PC-3 (cell line): ENCODE results near the gene CPSF4L. TPM values are rescaled to one million over a fixed set of nuclear protein-coding genes. Genes with fewer than 3 reads are reported as not detected.

Experiments
- ATAC-seq: fragments of 200-7000 bp; cut with Tn5 transposase; 2 replicates; pipeline ENCODE4 v1.9.1; 2020; ENCODE audit warnings: mild to moderate bottlenecking, moderate library complexity
- BruUV-seq: library from RNA; stranded (reverse); fragments of 400-500 nt; replicated peaks from 2 replicates; lab custom pipeline; 2021; lab: Mats Ljungman, UMichigan
- CTCF ChIA-PET: fragments of 300-600 bp; sonication (Branson Sonifier 250); formaldehyde crosslinking; loops from one replicate; lab custom pipeline; 2022; ENCODE audit warnings: antibody characterized with exemption; lab: Charles Lee
- POLR2A ChIA-PET: fragments of 300-600 bp; sonication (Branson Sonifier 250); formaldehyde crosslinking; loops from one replicate; lab custom pipeline; 2022; ENCODE audit warnings: antibody characterized with exemption; ENCODE audit not compliant: unreplicated experiment; lab: Charles Lee
- DNase-seq: peaks from one replicate; pipeline ENCODE4 v3.0.0-alpha.2; 2015
- H2AFZ ChIP-seq: fragments of 300-600 bp; sonication (generic); 2 replicates; pipeline ENCODE4 v1.6.0; 2016; ENCODE audit warnings: antibody characterized with exemption, low read length
- H3F3A ChIP-seq: fragments of 300-600 bp; sonication (generic); one replicate; pipeline ENCODE4 v1.6.0; 2017; ENCODE audit warnings: antibody characterized with exemption, low read length, control low read depth, mild to moderate bottlenecking; ENCODE audit not compliant: unreplicated experiment
- H3K27ac ChIP-seq: fragments of 300-600 bp; sonication (generic); 2 replicates; pipeline ENCODE4 v1.5.1; 2016; ENCODE audit warnings: mild to moderate bottlenecking, low read length
- H3K27me3 ChIP-seq: fragments of 300-600 bp; sonication (generic); 2 replicates; pipeline ENCODE4 v1.6.1; 2016; ENCODE audit warnings: low read length, mixed read lengths
- H3K36me3 ChIP-seq: fragments of 300-600 bp; sonication (generic); 2 replicates; pipeline ENCODE4 v1.6.1; 2016; ENCODE audit warnings: low read depth, mixed run types, low read length, mixed read lengths
- H3K4me1 ChIP-seq: fragments of 300-600 bp; sonication (generic); 2 replicates; pipeline ENCODE4 v1.5.1; 2016; ENCODE audit warnings: low read length; ENCODE audit not compliant: insufficient read depth
- H3K4me2 ChIP-seq: fragments of 300-600 bp; sonication (generic); 2 replicates; pipeline ENCODE4 v1.6.0; 2016; ENCODE audit warnings: low read length
- H3K4me3 ChIP-seq: fragments of 300-600 bp; sonication (generic); 2 replicates; pipeline ENCODE4 v1.5.1; 2016; ENCODE audit warnings: mild to moderate bottlenecking, low read length, mixed read lengths
- H3K79me2 ChIP-seq: fragments of 300-600 bp; sonication (generic); 2 replicates; pipeline ENCODE4 v1.6.1; 2017; ENCODE audit warnings: low read length, mixed read lengths
- H3K9ac ChIP-seq: fragments of 300-600 bp; sonication (generic); 2 replicates; pipeline ENCODE4 v1.6.0; 2016; ENCODE audit warnings: mild to moderate bottlenecking, low read length
- H3K9me2 ChIP-seq: fragments of 300-600 bp; sonication (generic); replicated peaks from 2 replicates; pipeline ENCODE4 v1.6.1; 2016; ENCODE audit warnings: mixed run types, low read length, mixed read lengths
- H3K9me3 ChIP-seq: fragments of 300-600 bp; sonication (generic); 2 replicates; pipeline ENCODE4 v1.6.1; 2016; ENCODE audit warnings: low read length, mixed read lengths
- H4K20me1 ChIP-seq: fragments of 300-600 bp; sonication (generic); 2 replicates; pipeline ENCODE4 v1.6.1; 2016; ENCODE audit warnings: low read length, mixed read lengths
- EZH2 ChIP-seq: fragments of 300-600 bp; sonication (generic); IDR thresholded peaks from one replicate; pipeline ENCODE4 v1.6.1; 2017; ENCODE audit warnings: antibody characterized with exemption, mild to moderate bottlenecking, low read length; ENCODE audit not compliant: unreplicated experiment
- EZH2phosphoT487 ChIP-seq: fragments of 300-600 bp; sonication (generic); IDR thresholded peaks from 2 replicates; pipeline ENCODE4 v1.6.1; 2018; ENCODE audit warnings: mild to moderate bottlenecking, antibody characterized with exemption, low read length, borderline replicate concordance
- intact Hi-C: fragments of 100-400 bp; cut with micrococcal nuclease; formaldehyde crosslinking; loops from 2 replicates; pipeline ENCODE4 v1.9.0; 2023
- total RNA-seq: library from RNA; depleted of rRNA; stranded (reverse); fragments of >200 nt; gene quantifications from 2 replicates; pipeline ENCODE4 v1.2.3, GENCODE V29; 2014
- TF ChIP-seq, protein P1 (sequence below): fragments of 300-600 bp; sonication (generic); conservative IDR thresholded peaks from 2 replicates; pipeline ENCODE4 v1.5.1; 2017; ENCODE audit warnings: antibody characterized with exemption, low read depth, mild to moderate bottlenecking, low read length

CPSF4L gene
- total RNA-seq, 1 experiment from 2014 or later = not detected

DNA sequence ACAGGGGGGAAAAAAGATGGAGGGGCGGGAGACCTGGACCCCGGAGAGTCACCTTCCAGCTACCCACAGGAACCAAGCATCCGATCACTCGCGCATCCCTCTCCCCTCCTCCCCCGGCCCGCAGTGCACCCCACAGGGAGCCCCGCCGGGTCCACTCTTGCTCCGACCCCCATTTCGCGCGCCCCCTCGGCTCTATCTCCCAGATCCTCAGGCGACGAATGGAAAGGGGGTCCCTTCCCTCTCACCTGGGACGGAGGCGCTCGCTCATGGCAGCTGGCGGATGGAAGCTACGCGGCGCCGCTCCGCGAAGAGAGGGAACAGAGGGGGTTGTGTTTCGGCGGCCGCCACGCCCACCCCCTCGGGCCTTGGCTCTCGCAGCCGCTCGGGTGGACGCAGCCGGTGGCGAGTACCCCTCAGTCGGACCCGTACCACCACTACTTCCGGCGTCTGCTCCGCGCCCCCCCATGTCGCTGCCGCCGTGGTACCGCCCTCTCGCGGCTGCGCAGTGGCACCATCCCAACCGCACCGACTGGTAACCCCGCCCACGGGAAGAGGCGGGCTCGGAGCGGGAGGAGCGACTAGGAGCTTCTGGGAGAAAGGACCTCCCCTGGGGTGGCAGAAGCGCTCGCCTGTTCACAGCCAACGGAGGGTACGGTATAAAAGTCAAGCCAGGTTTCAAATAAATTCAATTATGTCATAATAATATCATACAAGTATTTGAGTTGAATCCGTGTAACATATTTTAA is 29.7 kb downstream of the CPSF4L start:
- peak overlapping the region; percentile 98 for H2AFZ ChIP-seq
- ChIA-PET POLR2A (interaction anchor here (0.6 to 0.7 kb wide), 5 partner anchors 9 to 643 kb away, joined by 3 to 20 read pairs (median 5); no protein-coding TSS in a partner anchor), CTCF (interaction anchor here (0.6 to 1.8 kb wide), 3 partner anchors 10 to 139 kb away, joined by 3 to 7 read pairs (median 3); no protein-coding TSS in a partner anchor)
- H3K79me2 ChIP-seq = peaks cover 73% of the 10 kb centered on the region
- no peaks in the 10 kb centered on the region for H3K27me3 ChIP-seq
- peaks cover 19% of the 10 kb centered on the region for H3K36me3 ChIP-seq
- H3K4me2 ChIP-seq = peak overlapping the region; percentile 100
- no peaks in the 10 kb centered on the region for H3K9me3 ChIP-seq
- peaks cover 13% of the 10 kb centered on the region; the same call in 1 of the 2 replicates for H4K20me1 ChIP-seq
- TF ChIP-seq, protein P1, sequence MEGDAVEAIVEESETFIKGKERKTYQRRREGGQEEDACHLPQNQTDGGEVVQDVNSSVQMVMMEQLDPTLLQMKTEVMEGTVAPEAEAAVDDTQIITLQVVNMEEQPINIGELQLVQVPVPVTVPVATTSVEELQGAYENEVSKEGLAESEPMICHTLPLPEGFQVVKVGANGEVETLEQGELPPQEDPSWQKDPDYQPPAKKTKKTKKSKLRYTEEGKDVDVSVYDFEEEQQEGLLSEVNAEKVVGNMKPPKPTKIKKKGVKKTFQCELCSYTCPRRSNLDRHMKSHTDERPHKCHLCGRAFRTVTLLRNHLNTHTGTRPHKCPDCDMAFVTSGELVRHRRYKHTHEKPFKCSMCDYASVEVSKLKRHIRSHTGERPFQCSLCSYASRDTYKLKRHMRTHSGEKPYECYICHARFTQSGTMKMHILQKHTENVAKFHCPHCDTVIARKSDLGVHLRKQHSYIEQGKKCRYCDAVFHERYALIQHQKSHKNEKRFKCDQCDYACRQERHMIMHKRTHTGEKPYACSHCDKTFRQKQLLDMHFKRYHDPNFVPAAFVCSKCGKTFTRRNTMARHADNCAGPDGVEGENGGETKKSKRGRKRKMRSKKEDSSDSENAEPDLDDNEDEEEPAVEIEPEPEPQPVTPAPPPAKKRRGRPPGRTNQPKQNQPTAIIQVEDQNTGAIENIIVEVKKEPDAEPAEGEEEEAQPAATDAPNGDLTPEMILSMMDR = no peak
- no peak for TF ChIP-seq EZH2phosphoT487
- no peak for TF ChIP-seq EZH2
- H3K4me1 ChIP-seq = peaks cover 41% of the 10 kb centered on the region
- peak overlapping the region; percentile 93 for H3K9ac ChIP-seq
- BruUV-seq = no TSS peak
- intact Hi-C loops = loop anchor here (1.0 to 2.0 kb wide), 2 partner anchors 39 to 79 kb away; partner anchors contain the start of gene COG1
- DNase-seq (peak; percentile 98), ATAC-seq (peak; percentile 83)
- H3K4me3 ChIP-seq = peak overlapping the region; percentile 80
- peak overlapping the region; percentile 39 for H3K27ac ChIP-seq
- H3F3A ChIP-seq = peaks cover 6% of the 10 kb centered on the region
- no peaks in the 10 kb centered on the region for H3K9me2 ChIP-seq

DNA sequence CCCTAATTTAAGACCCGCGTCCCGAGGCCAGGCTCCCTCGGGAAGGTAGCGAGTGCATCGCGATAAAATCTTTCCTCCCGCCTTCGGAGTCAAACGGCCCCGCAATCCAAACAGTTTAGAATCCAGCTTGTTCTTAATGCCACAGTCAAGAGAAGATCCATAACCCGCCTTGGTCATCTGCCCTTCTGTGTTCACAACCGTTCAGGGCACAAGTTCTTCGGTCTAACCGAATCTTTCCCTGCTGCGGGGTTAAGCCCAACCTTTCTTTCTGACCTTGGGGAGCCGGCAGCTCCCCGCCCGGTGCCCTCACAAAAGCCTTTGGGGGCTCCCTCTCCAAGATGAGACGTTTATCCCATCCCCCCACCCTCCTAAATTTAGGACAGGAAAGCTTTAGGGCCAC is 30.3 kb downstream of the CPSF4L start:
- TF ChIP-seq EZH2 = no peak
- TF ChIP-seq EZH2phosphoT487 = no peak
- TF ChIP-seq, protein P1 = no peak
- Histone ChIP-seq H2AFZ (peak overlapping the region; percentile 98), H3K9me3 (no peaks in the 10 kb centered on the region), H3K27ac (no peak overlapping the region), H3K4me1 (peaks cover 42% of the 10 kb centered on the region), H3K27me3 (no peaks in the 10 kb centered on the region), H3K36me3 (peaks cover 19% of the 10 kb centered on the region), H3K4me3 (peak overlapping the region; percentile 80), H3K9me2 (no peaks in the 10 kb centered on the region), H3F3A (peaks cover 6% of the 10 kb centered on the region), H3K4me2 (peak overlapping the region; percentile 100), H4K20me1 (peaks cover 13% of the 10 kb centered on the region; the same call in 1 of the 2 replicates), H3K9ac (peak overlapping the region; percentile 93), H3K79me2 (peaks cover 79% of the 10 kb centered on the region)
- BruUV-seq = no TSS peak
- DNase-seq (peak; percentile 35), ATAC-seq (0 out of 2 replicates have a peak, but pooled peaks have one; percentile 1)
- intact Hi-C loops = no loop called here
- POLR2A ChIA-PET = interaction anchor here (0.6 to 0.7 kb wide), 4 partner anchors 9 to 643 kb away, joined by 3 to 20 read pairs (median 4); no protein-coding TSS in a partner anchor
- CTCF ChIA-PET = interaction anchor here (0.8 to 1.8 kb wide), 2 partner anchors 138 to 674 kb away, joined by 3 to 7 read pairs; no protein-coding TSS in a partner anchor
